WTC11 (cell line): ENCODE measurements around the gene SOX14. TPM values are rescaled to one million over a fixed set of nuclear protein-coding genes. Genes with fewer than 3 reads are reported as not detected.

Experiments used
- ATAC-seq: fragments of 200-7000 bp; cut with Tn5 transposase; 2 replicates; pipeline ENCODE4 v1.10.0; 2021; ENCODE audit warnings: mild to moderate bottlenecking, moderate library complexity
- CTCF ChIA-PET: fragments of 300-600 bp; sonication (Branson Sonifier 250); formaldehyde crosslinking; loops from one replicate; lab custom pipeline; 2021; ENCODE audit warnings: antibody characterized with exemption; lab: Charles Lee
- POLR2A ChIA-PET: fragments of 350-600 bp; sonication (Branson Sonifier 250); formaldehyde crosslinking; loops from one replicate; lab custom pipeline; 2021; ENCODE audit warnings: antibody characterized with exemption; lab: Charles Lee
- DNase-seq: peaks from one replicate; pipeline ENCODE4 v3.0.0; 2021; ENCODE audit warnings: low spot score
- H3K27ac Mint-ChIP-seq: 2 replicates; pipeline ENCODE4 v1.8.0; 2021; ENCODE audit warnings: mixed read lengths
- H3K27me3 Mint-ChIP-seq: 2 replicates; pipeline ENCODE4 v1.8.0; 2021; ENCODE audit warnings: low read depth, mild to moderate bottlenecking, moderate library complexity, mixed read lengths
- H3K36me3 Mint-ChIP-seq: 2 replicates; pipeline ENCODE4 v1.8.0; 2021; ENCODE audit warnings: mixed read lengths
- H3K4me1 Mint-ChIP-seq: 2 replicates; pipeline ENCODE4 v1.8.0; 2022; ENCODE audit warnings: mixed read lengths
- H3K4me3 Mint-ChIP-seq: 2 replicates; pipeline ENCODE4 v1.8.0; 2021; ENCODE audit warnings: mild to moderate bottlenecking, moderate library complexity, mixed read lengths
- H3K9me3 Mint-ChIP-seq: 2 replicates; pipeline ENCODE4 v1.8.0; 2021; ENCODE audit warnings: mixed read lengths
- ETV6 ChIP-seq: sonication (generic); formaldehyde crosslinking; IDR thresholded peaks from 2 replicates; pipeline ENCODE4 v1.8.1; 2022; ENCODE audit warnings: mild to moderate bottlenecking, missing genetic modification reagents
- GTF2I ChIP-seq: fragments of 250-450 bp; sonication (Bioruptor Pico); conservative IDR thresholded peaks from 2 replicates; pipeline ENCODE4 v1.4.0; 2021; ENCODE audit warnings: mild to moderate bottlenecking
- ZBTB21 ChIP-seq: sonication (generic); formaldehyde crosslinking; IDR thresholded peaks from 2 replicates; pipeline ENCODE4 v1.8.1; 2023; ENCODE audit warnings: mild to moderate bottlenecking, missing genetic modification reagents, borderline replicate concordance
- ZNF263 ChIP-seq: sonication (generic); formaldehyde crosslinking; IDR thresholded peaks from 2 replicates; pipeline ENCODE4 v1.8.1; 2022; ENCODE audit warnings: low read depth, mild to moderate bottlenecking, moderate library complexity, missing genetic modification reagents
- ZNF423 ChIP-seq: fragments of 250-450 bp; sonication (Bioruptor Pico); IDR thresholded peaks from 2 replicates; pipeline ENCODE4 v2.1.2; 2022; ENCODE audit warnings: mild to moderate bottlenecking, moderate library complexity
- total RNA-seq: library from RNA; stranded (reverse); gene quantifications from 3 replicates; pipeline ENCODE4 v1.2.3, GENCODE V29; 2021
- TF ChIP-seq, protein P1 (sequence below): sonication (generic); formaldehyde crosslinking; IDR thresholded peaks from 2 replicates; pipeline ENCODE4 v1.8.0; 2022; ENCODE audit warnings: mild to moderate bottlenecking, missing genetic modification reagents
- TF ChIP-seq, protein P2 (sequence below): sonication (generic); formaldehyde crosslinking; IDR thresholded peaks from 2 replicates; pipeline ENCODE4 v1.8.0; 2023; ENCODE audit warnings: missing genetic modification reagents
- TF ChIP-seq, protein P3 (sequence below): fragments of 250-450 bp; sonication (Bioruptor Pico); IDR thresholded peaks from 2 replicates; pipeline ENCODE4 v1.9.0; 2021; ENCODE audit warnings: mild to moderate bottlenecking
- TF ChIP-seq, protein P4 (sequence below): fragments of 250-450 bp; sonication (Bioruptor Pico); IDR thresholded peaks from 2 replicates; pipeline ENCODE4 v1.9.0; 2021; ENCODE audit warnings: mild to moderate bottlenecking, borderline replicate concordance
- TF ChIP-seq, protein P5 (sequence below): fragments of 250-450 bp; sonication (Bioruptor Pico); IDR thresholded peaks from 2 replicates; pipeline ENCODE4 v1.9.0; 2021; ENCODE audit warnings: mild to moderate bottlenecking
- TF ChIP-seq, protein P6 (sequence below): fragments of 250-450 bp; sonication (Bioruptor Pico); IDR thresholded peaks from 2 replicates; pipeline ENCODE4 v2.1.2; 2022; ENCODE audit warnings: mild to moderate bottlenecking, moderate library complexity
- TF ChIP-seq, protein P7 (sequence below): sonication (generic); formaldehyde crosslinking; IDR thresholded peaks from 2 replicates; pipeline ENCODE4 v1.8.1; 2022; ENCODE audit warnings: missing genetic modification reagents, borderline replicate concordance

The SOX14 gene
- total RNA-seq, 1 experiment from 2014 or later, result 0.70 TPM

DNA sequence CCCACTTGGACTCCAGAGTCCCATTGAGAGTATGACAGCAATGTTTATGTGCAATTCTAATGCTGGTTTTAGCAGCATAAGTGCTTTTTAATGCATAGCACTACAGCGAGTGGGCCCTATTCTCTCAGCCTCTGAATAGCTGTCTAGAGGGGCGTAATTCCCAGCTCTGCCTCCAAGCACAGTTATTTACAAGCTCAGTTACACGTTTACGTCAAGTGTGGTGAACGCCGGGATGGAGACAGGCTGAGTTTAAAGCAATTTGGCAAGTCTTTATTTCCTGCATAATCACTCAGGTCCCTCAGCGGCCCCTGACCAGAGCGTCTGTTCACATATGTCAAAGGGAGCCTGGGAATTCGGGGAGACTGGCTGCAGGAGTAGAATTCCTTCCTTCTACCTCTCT lies 43.9 kb downstream of the SOX14 start:
- no peaks in the 10 kb centered on the region for H3K27me3 Mint-ChIP-seq
- no peak overlapping the region for H3K27ac Mint-ChIP-seq
- CTCF ChIA-PET, result interaction anchor here (0.7 to 1.3 kb wide), 2 partner anchors 163 to 239 kb away, joined by 3 to 5 read pairs; no protein-coding TSS in a partner anchor
- ATAC-seq (peak; percentile 65), DNase-seq (no peak)
- peaks cover 43% of the 10 kb centered on the region for H3K4me1 Mint-ChIP-seq
- no peak overlapping the region for H3K4me3 Mint-ChIP-seq
- peaks cover 12% of the 10 kb centered on the region; the same call in 1 of the 2 replicates for H3K36me3 Mint-ChIP-seq
- H3K9me3 Mint-ChIP-seq, result peaks cover 28% of the 10 kb centered on the region
- no peak for TF ChIP-seq ZNF423 (CRISPR knock-in tag)
- TF ChIP-seq, protein P1, sequence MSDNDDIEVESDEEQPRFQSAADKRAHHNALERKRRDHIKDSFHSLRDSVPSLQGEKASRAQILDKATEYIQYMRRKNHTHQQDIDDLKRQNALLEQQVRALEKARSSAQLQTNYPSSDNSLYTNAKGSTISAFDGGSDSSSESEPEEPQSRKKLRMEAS (CRISPR knock-in tag), result no peak
- TF ChIP-seq, protein P2, sequence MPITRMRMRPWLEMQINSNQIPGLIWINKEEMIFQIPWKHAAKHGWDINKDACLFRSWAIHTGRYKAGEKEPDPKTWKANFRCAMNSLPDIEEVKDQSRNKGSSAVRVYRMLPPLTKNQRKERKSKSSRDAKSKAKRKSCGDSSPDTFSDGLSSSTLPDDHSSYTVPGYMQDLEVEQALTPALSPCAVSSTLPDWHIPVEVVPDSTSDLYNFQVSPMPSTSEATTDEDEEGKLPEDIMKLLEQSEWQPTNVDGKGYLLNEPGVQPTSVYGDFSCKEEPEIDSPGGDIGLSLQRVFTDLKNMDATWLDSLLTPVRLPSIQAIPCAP (CRISPR knock-in tag), result no peak
- POLR2A ChIA-PET, result no interaction called here

DNA sequence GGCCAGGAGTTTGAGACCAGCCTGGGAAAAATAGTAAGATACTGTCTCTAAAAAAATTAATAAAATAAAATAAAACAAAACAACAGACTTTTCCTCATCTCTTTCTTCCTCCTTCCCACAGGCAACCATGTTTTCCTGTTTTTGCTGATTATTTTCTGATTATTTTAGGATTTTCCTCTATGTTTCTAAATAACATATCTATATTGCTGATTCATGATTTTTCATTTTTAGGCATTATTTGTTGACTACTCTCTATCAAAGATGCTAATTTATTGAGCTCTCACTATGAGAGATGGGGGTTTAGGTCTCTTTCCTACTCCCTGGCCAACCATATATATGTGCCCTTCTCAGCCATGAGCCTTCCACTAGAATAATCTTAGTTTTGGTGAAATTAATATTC lies 45.4 kb downstream of the SOX14 start:
- Mint-ChIP-seq H3K4me1 (peaks cover 48% of the 10 kb centered on the region), H3K27ac (no peak overlapping the region), H3K9me3 (peaks cover 16% of the 10 kb centered on the region), H3K4me3 (no peak overlapping the region), H3K36me3 (peaks cover 7% of the 10 kb centered on the region; the same call in 1 of the 2 replicates), H3K27me3 (no peaks in the 10 kb centered on the region)
- ATAC-seq, result no peak
- TF ChIP-seq, protein P3, sequence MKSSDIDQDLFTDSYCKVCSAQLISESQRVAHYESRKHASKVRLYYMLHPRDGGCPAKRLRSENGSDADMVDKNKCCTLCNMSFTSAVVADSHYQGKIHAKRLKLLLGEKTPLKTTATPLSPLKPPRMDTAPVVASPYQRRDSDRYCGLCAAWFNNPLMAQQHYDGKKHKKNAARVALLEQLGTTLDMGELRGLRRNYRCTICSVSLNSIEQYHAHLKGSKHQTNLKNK, result no peak
- no peak for TF ChIP-seq ETV6 (CRISPR knock-in tag)
- TF ChIP-seq, protein P4, sequence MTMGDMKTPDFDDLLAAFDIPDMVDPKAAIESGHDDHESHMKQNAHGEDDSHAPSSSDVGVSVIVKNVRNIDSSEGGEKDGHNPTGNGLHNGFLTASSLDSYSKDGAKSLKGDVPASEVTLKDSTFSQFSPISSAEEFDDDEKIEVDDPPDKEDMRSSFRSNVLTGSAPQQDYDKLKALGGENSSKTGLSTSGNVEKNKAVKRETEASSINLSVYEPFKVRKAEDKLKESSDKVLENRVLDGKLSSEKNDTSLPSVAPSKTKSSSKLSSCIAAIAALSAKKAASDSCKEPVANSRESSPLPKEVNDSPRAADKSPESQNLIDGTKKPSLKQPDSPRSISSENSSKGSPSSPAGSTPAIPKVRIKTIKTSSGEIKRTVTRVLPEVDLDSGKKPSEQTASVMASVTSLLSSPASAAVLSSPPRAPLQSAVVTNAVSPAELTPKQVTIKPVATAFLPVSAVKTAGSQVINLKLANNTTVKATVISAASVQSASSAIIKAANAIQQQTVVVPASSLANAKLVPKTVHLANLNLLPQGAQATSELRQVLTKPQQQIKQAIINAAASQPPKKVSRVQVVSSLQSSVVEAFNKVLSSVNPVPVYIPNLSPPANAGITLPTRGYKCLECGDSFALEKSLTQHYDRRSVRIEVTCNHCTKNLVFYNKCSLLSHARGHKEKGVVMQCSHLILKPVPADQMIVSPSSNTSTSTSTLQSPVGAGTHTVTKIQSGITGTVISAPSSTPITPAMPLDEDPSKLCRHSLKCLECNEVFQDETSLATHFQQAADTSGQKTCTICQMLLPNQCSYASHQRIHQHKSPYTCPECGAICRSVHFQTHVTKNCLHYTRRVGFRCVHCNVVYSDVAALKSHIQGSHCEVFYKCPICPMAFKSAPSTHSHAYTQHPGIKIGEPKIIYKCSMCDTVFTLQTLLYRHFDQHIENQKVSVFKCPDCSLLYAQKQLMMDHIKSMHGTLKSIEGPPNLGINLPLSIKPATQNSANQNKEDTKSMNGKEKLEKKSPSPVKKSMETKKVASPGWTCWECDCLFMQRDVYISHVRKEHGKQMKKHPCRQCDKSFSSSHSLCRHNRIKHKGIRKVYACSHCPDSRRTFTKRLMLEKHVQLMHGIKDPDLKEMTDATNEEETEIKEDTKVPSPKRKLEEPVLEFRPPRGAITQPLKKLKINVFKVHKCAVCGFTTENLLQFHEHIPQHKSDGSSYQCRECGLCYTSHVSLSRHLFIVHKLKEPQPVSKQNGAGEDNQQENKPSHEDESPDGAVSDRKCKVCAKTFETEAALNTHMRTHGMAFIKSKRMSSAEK (CRISPR knock-in tag), result no peak
- TF ChIP-seq, protein P5, sequence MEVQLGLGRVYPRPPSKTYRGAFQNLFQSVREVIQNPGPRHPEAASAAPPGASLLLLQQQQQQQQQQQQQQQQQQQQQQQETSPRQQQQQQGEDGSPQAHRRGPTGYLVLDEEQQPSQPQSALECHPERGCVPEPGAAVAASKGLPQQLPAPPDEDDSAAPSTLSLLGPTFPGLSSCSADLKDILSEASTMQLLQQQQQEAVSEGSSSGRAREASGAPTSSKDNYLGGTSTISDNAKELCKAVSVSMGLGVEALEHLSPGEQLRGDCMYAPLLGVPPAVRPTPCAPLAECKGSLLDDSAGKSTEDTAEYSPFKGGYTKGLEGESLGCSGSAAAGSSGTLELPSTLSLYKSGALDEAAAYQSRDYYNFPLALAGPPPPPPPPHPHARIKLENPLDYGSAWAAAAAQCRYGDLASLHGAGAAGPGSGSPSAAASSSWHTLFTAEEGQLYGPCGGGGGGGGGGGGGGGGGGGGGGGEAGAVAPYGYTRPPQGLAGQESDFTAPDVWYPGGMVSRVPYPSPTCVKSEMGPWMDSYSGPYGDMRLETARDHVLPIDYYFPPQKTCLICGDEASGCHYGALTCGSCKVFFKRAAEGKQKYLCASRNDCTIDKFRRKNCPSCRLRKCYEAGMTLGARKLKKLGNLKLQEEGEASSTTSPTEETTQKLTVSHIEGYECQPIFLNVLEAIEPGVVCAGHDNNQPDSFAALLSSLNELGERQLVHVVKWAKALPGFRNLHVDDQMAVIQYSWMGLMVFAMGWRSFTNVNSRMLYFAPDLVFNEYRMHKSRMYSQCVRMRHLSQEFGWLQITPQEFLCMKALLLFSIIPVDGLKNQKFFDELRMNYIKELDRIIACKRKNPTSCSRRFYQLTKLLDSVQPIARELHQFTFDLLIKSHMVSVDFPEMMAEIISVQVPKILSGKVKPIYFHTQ (CRISPR knock-in tag), result no peak
- TF ChIP-seq, protein P6, sequence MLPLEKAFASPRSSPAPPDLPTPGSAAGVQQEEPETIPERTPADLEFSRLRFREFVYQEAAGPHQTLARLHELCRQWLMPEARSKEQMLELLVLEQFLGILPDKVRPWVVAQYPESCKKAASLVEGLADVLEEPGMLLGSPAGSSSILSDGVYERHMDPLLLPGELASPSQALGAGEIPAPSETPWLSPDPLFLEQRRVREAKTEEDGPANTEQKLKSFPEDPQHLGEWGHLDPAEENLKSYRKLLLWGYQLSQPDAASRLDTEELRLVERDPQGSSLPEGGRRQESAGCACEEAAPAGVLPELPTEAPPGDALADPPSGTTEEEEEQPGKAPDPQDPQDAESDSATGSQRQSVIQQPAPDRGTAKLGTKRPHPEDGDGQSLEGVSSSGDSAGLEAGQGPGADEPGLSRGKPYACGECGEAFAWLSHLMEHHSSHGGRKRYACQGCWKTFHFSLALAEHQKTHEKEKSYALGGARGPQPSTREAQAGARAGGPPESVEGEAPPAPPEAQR (CRISPR knock-in tag), result no peak
- TF ChIP-seq GTF2I (CRISPR knock-in tag), result no peak
- TF ChIP-seq ZNF263 (CRISPR knock-in tag), result no peak
- TF ChIP-seq, protein P7, sequence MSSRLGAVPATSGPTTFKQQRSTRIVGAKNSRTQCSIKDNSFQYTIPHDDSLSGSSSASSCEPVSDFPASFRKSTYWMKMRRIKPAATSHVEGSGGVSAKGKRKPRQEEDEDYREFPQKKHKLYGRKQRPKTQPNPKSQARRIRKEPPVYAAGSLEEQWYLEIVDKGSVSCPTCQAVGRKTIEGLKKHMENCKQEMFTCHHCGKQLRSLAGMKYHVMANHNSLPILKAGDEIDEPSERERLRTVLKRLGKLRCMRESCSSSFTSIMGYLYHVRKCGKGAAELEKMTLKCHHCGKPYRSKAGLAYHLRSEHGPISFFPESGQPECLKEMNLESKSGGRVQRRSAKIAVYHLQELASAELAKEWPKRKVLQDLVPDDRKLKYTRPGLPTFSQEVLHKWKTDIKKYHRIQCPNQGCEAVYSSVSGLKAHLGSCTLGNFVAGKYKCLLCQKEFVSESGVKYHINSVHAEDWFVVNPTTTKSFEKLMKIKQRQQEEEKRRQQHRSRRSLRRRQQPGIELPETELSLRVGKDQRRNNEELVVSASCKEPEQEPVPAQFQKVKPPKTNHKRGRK (CRISPR knock-in tag), result no peak
- TF ChIP-seq ZBTB21 (CRISPR knock-in tag), result no peak
- ChIA-PET POLR2A (no interaction called here), CTCF (no interaction called here)
- no peak for DNase-seq
